Activated gamma-delta T cell (primary cell): ENCODE measurements around the gene SRMS.
"Not testable (repeated sequence)": the region's sequence is repeated elsewhere in the genome, so short reads cannot be mapped to it uniquely, and the experiment has no call there.

Experiments used
- DNase-seq: peaks from one replicate; lab custom pipeline; 2025; lab: John Stamatoyannopoulos, UW

The SRMS gene

DNA sequence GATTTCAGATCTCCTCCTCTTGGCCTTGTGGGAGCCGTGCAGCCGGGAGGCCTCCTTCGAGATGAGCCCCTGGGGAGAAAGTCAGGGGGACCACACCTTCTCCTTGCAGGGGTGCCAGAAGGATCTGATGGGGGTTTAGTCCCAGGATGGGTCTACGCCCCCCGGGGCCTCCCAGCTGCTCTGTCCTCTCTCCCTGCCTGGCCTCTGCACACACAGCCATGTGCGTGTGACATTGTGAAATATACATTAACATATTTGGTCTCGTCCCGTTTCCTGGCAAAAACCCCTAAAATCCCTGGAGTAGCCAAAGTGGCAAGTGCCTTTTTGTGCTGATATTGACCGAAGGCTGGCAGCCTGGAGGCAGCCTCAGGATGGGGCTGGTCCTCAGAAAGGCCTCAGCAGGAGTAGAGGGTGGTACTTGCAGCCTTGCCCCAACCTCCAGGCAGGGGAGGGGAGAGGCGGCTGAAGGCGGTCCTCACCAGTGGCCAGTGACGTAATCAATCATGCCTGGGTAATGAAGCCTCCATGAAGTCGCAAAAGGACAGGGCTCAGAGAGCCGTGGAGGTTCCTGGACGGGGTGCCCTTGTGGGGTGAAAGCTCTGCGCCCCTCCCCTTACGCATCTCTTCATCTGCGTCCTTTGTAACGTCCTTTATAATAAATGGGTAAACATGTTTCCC lies 31.6 kb upstream of the SRMS start:
- no peak for DNase-seq

DNA sequence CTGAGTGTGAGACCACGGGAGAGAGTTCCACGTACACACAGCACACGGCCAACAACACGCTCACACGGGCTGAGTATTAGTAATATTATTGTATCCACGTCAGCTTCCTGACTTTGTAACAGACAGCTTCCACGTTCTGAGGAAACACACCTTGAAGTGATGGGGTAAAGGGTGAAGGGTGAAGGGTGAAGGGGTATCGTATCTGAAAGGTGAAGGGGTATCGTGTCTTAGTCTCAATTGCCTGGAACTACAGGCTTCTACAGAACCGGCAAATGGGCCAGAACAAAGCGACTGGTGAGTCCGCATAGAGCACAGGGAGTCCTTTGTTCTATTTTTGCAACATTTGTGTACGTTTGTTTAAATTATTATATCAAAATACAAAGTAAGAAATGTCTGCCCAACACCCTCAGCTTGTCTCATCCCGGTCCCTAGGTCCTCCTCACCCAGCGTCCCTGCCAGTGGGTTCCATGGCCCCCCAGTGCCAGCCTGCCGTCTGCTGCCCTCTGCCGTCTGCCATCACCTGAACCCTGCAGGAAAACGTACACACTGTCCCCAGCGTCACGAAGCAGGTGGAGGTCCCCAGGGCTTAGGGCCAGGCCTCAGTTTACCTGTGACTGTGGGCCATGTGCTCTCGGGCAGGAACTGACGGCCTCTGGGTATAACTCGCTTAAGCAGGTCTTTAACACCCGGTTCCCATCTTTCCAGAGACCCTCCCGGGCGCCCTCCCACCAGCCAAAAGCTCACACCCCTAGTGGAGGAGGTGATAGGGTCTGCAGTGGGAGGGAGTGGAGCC lies 30.9 kb upstream of the SRMS start:
- DNase-seq = no peak

DNA sequence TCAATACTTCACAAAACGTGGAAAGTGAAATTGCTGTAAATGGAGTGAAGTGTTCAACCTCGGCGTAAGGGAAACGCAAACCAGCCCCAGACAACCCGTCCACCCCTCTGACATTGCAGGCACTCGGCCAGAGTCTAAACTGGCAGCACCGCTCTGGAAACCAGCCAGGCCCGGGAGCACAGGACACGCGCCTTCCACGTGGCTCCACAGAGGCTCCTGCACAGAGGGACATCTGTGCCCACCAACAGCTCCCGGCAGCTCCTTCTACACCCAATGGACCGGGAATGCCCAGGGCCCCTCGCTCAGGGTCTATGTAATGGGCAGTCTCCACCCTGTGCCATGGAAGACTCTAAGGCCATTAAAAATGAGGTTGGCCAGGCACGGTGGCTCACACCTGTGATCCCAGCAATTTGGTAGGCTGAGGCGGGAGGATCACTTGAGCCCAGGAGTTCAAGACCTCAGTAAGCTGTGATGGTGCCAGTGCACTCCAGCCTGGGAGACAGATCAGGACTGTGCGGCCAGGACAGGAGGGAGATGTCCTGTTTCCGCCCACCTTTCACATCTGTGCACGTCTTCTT lies 29.9 kb upstream of the SRMS start:
- no peak for DNase-seq

GRCh38 chr20:63576311-63576710 lies 28.8 kb upstream of the SRMS start:
- no peak for DNase-seq

- DNase-seq = no peak
Observed at GRCh38 chr20:63574829-63575743, 27.5 kb upstream of the SRMS start.

DNA sequence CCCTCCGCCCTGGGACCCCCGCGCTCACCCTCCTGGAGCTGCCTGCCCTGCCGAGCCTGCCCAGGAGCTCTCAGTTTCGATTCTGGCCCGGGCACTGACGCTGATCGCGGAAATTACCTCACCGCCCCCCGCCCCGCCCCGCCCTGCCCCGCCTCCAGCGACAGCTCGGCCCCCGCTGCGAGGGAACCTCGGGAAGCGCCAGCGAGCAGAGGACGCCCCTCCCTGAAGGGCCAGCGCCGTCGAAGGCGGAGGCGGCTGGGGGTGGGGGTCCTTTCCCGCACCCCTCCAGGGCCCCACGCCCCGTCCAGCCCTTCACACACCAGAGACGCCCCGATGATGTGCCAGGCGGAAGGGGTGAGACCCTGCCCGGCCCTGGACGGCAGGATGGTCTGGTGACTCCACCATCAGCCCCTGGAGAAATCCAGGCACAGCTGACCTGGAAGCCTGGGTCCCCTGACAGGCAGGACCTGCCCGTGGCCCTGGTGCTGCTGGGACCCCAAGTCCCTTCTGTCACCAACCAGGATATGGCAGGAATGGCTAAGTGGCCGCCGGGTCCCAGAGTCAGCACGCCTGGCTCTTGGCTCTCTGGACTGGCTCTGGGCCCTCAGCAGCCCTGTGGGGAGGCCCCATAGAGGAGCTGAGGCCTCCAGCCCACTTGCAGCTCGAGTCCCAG lies 26.7 kb upstream of the SRMS start, which contains the start of gene HELZ2:
Gene HELZ2 (minus strand): TSS at position 84 of the 673 bp plus-strand sequence. CDS start 1,854 bp downstream, outside the sequence.
- DNase-seq = peak; percentile 46

DNA sequence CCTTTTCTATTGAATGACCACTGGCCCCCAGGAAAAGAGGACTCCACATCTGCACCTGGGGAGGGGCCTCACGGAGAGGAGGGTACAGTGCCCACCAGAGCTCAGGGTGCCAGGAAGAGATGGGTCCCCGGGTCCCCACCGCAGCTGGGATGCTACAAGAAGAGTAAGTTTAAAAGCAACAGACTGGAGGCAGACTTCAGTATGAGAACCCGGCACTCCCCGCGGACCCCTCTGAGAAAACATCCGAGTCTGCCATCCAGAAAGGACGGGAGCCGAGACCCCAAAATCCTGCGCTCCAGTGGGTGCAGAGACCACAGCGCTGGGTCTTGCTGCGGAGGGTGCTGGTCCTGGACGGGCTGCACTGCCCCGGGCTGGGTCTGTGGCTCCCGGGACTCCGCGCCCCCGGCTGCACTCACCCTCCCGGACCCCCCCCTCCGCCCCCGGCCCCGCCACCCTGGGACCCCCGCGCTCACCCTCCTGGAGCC lies 26.1 kb upstream of the SRMS start:
- DNase-seq = no peak

DNA sequence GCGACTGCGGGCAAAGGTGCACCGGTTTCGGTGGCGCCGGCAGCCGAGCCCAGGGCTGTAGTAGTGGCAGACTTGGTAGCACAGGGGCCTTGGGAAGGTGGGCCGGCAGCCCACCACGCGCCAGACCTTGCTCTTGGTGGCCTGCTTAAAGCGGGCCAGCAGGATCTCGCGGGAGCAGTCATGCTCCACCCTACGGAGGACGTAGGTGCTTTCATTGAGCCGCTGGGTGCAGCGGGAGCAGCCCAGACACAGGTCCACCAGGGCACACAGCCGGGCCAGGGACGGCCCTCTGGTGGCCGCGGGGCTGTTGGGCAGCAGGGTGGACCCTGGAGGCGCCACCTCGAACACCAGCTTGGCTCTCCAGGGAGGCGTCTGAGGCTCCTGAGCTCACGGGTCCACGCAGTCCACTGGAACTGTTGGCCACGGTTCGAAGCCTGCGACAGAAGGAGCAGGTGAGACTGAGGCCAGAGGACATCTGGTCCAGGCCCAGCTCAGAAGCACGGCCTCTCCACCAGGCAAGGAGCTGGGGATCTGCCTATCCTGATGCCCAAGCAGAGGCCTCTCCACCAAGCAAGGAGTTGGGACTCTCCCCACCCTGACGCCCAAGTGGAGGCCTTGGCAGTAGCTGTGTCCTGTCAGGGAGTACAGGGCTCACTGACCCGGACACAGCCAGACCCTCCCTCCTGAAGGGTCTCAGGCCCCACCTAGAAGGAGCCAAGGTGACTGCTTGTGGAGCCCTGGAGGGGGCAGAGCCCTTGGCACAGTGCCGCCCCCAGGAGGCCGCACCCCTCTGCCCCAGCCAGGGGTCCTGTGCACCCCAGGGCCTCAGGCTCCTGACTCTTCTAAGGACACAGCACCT lies 25.5 kb upstream of the SRMS start:
- DNase-seq = no peak

DNA sequence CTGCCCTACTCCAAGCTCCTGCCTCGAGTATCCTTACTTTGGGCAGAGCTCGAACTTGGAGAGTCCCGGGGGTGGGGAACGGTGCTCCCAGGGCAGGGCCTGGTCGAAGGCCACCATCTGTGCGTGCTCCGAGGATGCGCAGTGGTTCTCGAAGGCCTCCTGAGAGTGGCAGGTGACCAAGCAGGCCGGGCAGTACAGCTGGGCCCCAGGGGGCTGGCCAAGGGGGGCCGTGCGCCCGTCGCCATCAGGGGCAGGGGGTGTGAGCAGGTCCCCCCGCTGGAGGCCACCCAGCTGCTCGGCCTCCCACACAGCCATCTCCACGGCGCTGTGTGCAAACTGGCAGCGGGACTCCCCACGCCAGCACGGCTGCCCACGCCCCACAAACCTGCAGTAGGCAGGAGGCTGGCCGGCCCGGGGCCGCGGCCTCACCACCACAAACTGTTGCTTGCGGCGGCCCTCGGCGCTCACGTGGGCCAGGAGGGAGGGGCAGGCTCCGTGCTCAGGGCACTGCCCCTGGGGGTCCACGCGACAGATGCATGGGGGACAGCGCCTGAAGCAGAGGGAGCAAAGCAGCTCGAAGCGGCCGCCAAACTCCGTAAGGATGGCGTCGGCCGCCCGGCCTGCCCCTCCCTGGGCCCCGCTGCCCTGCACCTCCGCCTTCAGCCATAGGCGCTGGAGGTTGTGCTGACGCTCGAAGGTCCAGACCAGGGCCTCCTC lies 24.7 kb upstream of the SRMS start:
- no peak for DNase-seq

DNA sequence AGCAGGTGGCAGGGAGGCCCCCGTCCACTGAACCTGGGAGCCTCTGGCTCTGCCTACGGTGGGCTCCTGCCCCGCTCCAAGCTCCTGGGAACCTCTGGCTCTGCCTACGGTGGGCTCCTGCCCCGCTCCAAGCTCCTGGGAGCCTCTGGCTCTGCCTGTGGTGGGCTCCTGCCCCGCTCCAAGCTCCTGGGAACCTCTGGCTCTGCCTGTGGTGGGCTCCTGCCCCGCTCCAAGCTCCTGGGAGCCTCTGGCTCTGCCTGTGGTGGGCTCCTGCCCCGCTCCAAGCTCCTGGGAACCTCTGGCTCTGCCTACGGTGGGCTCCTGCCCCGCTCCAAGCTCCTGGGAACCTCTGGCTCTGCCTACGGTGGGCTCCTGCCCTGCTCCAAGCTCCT lies 23.5 kb upstream of the SRMS start:
- not testable (repeated sequence) for DNase-seq

DNA sequence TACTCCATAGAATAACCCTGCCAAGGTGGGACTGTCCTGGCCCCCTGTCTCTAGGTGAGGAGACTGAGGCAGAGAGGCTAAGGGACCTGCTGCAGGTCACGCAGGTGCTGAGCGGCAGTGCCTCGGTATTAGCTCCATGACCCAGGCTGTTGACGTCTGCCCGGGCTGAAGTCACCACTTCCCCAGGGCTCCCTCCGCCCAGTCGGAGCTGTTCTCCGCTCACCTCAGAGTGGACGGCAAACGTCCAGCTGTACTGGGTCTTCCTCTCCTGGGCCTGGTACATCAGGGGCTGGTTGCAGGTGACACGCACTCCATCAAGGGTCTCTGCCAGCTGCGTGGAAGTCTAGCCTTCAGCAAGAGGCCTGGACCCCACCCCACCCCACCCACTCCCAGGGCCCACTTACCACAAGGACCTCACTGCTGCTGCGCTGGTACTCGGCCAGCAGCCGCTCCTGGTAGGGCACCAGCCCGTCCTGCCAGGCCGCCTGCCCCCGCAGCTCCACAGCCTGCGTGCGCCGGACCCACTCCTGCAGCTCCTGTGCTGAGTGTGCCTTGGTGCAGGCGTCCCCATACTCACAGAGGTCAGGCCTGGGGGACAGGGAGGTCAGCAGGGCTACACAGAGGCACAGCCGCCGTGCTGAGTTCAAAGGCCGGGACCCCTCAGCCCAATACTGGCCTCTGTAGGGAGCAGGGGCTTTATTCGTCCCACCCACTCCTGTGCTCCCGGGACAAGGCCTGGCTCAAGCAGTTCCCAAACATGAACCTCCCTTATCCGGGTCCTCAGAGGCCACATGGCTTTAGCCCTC lies 22.9 kb upstream of the SRMS start:
- DNase-seq = no peak

DNA sequence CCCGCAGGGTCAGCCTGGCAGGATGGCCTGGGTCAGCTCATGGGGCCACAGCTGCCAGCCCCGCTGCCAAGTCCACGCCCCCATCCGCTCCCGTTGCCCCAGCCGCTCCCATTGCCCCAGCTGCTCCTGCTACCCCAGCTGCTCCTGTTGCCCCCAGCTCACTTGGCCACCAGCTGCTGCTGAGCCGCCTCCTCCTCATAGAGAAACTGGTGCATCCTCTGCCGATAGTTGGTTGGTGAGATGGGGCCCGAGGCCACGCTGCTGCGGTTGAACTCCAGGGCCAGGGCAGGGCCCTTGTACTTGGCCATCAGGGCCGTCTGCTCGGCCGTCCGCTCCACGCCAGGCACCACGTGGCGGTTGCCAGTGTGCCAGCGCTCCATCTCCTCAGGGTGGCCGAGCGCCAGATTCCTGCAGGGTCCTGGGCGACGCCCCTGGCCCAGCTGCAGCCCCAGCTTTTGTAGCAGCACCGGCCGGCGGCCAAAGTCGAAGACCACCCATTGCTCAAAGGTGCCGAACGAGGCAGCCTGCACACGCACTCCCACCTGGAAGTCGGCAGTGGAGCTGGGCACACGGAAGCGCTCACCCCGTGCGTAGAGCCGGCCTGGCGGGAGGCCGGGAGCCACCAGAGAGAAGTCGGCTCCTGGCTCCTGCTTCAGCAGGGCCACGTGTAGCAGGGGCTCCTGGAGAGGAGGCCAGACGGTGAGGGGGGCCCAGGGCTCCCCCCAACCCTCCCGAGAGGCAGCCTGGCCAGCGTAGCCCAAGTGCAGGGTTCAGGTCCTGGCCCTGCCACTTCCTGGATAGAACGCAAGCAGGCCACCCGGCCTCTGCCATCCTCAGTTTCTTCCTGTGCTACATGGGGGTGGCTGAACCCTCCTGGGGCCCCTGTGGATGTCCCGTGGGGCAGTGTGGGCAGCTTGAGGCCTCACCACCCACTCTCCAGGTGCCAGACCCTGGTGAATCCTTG lies 21.7 kb upstream of the SRMS start:
- no peak for DNase-seq

- DNase-seq = no peak
Observed at GRCh38 chr20:63568170-63568981, 20.8 kb upstream of the SRMS start.

GRCh38 chr20:63567386-63568169 lies 20.0 kb upstream of the SRMS start:
- peak; percentile 53 for DNase-seq

- DNase-seq = no peak
Observed at GRCh38 chr20:63567136-63567385, 19.5 kb upstream of the SRMS start.
